IPS DF 4.7 (cell line): ENCODE measurements around the gene BRD8.
"Not testable (repeated sequence)": the region's sequence is repeated elsewhere in the genome, so short reads cannot be mapped to it uniquely, and the experiment has no call there.

Experiments used
- DNase-seq: peaks from one replicate; pipeline ENCODE4 v3.0.0-alpha.2; 2013; ENCODE audit warnings: low spot score; ENCODE audit errors: extremely low read depth

The BRD8 gene

DNA sequence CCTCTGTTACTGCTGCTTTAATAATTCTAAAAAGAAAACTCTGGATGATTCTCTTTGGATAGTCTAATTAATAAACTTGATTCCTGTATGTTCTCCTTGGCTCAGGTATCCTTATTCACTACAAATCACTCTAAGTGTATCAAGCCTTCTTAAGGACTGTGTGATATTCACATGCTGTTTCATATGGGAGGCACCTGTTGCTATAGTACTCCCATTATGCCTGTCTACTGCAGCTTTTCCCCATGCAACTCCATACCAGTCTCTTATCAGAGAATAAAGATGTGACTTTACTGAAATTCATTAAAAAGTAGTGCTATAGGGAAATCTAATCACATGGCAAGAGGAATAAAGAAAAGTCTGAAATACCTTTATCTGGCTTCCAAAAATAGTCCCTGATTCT lies 14.7 kb downstream of the BRD8 start:
- no peak for DNase-seq

DNA sequence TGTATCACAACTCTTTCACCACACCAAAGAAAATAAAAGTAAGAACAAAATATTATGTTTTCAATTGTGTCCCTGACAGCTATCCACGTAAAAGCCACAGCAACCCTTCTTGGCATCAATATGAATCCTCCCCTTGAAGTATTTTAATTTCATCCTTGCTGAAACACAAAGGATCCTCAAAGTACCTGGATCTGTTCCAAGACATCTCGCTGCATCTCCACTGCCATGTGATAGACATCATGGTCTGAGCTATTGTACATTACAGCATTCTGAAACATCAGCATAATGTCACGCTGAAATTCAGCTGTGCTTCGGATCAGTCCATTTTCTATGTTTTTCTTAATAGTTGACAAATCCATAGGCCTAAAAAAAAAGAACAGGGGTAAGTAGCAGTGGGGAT lies 17.7 kb downstream of the BRD8 start:
- no peak for DNase-seq

DNA sequence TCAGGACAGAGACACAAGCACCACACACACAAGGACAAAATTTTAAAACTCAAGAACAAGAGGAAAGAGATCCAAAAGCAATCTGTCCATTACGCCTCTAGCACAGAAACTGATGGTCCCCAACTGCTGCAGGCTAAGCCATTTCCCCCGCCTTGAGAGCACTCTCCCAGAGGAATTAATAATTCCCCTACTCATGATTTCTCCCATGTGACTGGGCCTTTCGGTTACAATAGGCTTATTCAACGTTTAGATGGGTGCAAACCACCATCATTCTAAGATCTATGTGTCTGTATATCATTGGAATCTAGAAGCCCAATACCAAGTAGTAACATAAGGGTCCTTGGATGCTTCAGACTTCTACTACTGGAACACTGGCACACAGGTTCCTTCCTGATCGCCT lies 18.8 kb downstream of the BRD8 start:
- no peak for DNase-seq

DNA sequence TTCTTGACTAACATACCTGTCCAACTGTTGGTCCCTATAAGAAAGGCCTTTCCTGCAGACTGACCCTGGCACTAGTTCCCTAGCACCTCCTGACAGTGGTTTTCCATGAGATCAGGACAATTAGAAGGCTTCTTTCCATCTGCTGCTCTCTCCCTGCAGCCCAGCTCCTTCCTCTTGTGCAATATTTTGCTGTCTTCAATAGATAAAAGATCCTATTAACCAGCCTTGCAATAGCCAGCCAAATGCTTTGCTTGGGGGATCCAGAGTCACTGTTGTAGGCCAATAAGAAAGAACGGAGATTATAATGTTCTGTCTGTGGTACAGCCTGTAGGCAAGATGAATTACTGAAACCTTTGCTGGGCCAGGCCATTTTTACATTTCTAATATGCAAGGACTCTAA lies 20.8 kb downstream of the BRD8 start:
- DNase-seq: no peak

DNA sequence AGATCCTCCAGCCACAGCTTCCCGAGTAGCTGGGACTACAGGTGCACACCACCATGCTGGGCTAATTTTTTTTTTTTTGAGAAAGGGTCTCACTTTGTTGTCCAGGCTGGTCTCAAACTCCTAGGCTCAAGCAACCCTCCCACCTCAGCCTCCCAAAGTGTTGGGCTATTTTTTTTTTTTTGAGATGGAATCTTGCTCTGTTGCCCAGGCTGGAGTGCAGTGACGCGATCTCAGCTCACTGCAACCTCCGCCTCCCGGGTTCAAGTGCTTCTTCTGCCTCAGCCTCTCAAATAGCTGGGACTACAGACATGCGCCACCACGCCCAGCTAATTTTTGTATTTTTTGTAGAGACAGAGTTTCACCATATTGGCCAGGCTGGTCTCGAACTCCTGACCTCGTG lies 22.5 kb downstream of the BRD8 start:
- not testable (repeated sequence) for DNase-seq

DNA sequence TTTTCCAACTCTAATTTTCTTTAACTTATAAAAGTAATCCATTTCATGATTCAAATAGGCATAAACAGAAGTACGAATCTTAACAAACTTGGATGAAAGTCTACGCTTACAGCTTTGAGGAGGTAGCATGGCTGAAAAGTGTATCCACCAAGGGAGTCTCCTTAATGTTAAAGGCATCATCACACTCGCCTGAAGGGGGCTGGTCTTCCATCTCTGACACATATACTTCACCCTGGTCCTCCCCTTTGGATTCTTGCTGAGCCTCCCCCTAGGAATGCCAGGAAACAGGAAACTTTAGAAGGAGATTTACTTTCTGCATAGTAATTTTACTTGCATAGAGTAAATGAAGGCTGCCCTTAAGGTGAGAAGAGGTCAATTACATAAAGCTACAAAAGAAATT lies 28.9 kb downstream of the BRD8 start:
- no peak for DNase-seq

DNA sequence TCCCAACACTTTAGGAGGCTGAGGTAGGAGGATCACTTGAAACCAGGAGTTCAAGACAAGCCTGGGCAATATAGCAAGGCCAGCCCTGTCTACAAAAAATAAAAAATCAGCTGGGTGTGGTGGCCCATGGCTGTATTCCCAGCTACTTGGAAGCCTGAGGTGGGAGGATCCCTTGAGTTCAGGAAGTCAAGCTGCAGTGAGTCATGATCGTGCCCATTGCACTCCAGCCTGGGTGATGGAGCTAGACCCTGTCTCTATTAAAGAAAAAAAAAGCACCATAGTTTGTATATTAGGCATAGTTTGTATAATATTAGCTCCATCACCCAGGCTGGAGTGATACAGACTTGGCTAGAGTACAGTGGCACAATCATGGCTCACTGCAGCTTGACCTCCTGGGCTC lies 29.6 kb downstream of the BRD8 start:
- no peak for DNase-seq

DNA sequence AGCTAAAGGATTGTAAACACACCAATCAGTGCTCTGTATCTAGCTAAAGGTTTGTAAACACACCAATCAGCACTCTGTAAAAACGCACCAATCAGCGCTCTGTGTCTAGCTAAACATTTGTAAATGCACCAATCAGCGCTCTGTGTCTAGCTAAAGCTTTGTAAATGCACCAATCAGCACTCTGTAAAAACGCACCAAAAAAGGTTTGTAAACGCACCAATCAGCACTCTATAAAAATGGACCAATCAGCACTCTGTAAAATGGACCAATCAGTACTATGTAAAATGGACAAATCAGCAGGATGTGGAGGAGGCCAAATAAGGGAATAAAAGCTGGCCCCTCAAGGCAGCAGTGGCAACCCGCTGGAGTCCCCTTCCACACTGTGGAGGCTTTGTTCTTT lies 34.9 kb downstream of the BRD8 start:
- DNase-seq: not testable (repeated sequence)

DNA sequence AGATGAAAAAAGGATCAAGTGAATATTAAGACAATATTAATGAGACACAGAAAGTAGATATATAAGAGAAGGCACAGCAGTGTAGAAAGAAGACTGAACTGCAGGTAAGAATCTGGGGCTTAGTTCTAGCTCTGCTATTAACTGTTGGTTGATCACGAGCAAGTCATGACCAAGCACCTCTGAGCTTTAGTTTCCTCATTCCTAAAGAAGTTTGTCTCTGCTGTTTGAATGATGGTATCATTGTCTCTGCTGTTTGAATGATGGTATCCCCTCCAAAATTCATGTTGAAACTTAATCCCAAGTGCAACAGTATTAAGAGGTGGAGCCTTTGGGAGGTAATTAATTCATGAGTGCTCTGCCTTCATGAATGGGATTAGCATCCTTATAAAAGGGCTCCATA lies 36.7 kb downstream of the BRD8 start:
- no peak for DNase-seq

DNA sequence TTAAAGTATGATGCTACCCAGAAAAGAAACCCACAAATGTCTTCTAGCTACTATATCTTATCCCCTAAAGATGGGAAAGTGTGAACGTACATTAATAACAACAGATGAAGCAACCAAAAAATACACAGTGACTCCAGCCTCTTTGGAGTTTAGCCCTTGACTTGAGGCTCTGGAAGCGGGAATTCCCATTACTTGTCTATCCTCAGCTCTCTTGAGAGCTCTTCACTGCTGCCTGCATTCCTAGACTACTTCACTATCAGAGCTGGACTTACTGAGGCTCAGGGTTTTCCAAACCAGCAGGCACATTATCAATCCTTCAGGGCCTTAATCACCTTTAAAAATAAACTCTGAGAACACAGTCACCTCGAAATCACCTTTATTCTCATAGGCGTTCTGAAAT lies 38.2 kb downstream of the BRD8 start:
- DNase-seq: no peak

DNA sequence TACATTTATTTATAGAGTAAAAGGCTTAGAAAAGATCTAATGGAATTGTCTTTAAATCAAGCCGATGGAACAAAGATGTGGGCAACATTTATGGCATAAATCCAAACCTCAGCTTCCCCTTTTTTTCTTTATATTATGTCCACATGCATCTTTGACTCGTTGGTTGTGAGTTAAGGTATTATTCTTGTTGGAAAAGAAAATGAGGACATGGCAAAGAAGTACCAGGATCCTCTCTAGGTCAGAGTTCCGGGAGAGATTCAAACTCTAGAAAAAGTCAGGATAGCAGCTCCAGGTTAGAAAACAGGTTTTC lies 38.7 kb downstream of the BRD8 start:
- DNase-seq: no peak

DNA sequence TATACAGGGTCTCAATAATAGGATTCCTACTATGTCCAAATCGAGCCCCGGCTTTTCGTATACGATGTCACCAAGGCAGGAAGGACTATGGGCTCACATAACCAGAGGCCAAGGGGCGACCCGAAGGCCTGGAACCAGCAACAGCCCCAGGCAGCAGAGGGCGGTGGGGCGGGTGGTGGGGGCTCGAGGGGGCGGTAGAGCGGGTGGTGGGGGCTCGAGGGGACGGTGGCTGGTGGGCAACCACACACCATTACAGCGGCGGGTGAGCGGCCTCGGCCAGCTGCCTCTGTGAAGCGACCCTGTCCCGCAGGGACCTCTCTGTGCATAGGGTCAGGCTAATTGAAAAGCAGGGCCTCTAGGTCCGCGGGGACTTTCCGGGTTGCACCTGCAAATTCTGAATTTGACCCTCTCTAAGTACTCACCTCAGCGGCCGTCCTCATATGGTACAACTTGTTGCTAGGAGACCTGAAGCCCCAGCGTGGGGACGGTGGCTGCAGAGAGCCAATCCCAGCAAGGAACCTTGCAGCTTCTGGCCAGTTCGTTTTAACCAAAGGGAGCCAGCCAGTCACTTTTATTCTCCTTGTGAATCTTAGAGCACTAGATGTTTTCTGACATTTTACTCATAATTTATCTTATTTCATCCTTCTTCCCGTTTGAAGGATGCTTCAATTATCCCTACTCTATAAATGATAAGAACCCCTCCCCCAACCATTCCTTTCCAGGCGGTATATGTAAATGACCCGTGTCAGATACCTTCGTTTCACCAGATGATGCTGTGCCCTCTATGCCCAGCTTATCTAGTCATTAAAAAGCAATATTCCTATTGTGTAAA lies 39.3 kb downstream of the BRD8 start, which contains the start of gene NME5:
NME5 (minus strand) TSS at position 480 of the 832 bp plus-strand sequence. CDS start 648 bp downstream, outside the sequence.
- peak; percentile 30 for DNase-seq

DNA sequence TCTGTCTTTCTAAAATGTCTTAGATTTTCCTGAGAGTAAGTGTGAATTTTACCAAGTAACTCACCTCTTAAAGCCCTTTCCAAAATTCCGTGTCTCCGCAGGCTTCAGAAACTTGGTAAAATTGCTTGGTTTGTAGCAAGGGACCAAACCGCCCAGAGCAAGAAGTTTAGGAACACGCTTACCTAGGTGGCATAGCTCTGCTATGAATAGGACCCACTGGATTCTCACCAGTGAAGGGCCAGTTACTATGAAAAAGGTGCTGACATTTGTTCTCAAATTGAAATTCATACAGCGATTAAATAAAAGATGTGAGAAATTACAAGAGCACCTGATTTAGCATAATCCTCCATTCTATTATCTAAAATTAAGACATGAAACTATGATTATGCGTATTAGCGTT lies 45.9 kb downstream of the BRD8 start:
- no peak for DNase-seq

DNA sequence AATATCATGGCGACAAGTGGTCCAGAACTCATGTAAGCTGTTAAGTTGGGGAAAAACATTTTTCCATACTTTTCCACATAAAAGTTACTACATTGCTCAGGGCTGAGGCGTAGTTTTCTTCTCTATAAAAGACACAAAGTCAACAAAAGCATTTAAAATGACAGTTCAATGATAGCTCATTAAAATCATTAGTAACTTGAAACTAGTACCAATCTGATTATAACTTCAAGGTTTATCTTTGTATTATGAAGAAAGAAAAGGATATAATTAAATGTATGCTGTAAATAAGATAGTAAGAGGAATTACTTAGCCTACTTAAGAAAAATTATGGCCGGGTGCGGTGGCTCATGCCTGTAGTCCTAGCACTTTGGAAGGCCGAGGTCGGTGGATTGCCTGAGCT lies 49.1 kb downstream of the BRD8 start:
- no peak for DNase-seq

DNA sequence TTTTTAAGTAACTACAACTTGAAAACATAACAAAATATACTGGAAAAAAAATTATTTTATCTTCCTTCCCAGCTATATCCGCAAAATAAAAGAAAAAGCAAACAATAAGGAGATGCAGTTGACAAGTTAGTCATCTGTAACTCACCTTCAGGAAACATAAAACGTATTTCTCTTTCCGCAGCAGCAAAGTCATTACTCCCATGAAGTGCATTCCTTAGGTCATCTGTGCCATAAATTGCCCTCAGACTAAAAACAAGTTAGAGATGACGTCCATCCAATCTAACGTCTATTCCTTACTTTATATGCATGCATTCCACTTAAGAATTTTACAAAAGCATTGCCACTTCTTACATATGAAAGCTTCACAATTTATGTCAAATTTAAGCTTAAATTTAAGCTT lies 50.1 kb downstream of the BRD8 start:
- DNase-seq: no peak

DNA sequence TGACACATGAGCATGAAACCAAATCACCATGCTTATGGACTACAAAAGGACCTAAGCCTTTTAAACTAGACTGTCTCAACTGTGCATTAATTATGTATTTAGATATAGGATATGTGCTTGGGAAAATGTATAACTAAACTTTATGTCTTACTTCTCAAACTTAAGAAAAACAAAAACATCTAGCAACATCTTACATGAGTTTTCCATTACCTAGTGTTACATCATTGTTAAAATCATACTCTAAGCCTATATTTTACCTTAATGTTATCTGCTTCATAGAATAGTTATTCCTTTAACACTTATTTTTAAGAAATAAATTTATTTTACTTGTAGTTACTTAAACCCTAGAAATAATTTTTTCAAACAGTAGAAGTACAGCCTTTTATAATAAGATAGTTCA lies 63.2 kb downstream of the BRD8 start:
- no peak for DNase-seq

DNA sequence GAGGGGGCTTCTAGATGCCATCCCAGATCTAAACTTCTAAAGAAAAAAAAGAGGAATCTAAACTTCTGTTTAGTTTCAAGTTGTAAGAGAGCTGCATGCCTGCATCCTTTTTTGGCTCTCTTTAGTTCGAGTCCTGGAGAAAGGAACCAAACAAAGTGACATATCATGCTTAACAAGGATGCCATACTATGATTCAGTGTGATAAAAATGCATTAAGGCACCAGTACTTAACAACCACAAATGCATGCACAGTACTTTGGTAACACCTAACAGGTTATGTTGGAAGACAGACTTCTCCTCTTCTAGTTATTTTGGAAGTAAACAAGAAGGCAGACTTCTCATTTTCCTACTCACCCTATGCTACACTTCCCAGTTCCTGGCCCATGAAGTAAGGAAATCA lies 66.5 kb downstream of the BRD8 start:
- DNase-seq: no peak

DNA sequence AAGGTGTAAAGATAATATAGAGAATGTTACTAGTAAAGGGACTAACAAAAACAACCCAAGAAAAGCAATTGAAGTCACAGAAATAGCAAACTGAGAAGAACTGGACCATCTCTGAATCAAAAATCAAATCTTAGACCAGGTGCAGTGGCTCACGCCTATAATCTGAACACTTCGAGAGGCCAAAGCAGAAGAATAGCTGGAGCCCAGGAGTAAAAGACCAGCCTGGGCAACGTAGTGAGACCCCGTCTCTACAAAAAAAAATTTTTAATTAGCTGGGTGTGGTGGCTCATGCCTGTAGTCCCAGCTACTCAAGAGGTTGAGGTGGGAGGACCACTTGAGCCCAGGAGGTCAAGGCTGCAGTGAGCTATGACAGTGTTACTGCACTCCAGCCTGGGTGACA lies 67.2 kb downstream of the BRD8 start:
- no peak for DNase-seq

DNA sequence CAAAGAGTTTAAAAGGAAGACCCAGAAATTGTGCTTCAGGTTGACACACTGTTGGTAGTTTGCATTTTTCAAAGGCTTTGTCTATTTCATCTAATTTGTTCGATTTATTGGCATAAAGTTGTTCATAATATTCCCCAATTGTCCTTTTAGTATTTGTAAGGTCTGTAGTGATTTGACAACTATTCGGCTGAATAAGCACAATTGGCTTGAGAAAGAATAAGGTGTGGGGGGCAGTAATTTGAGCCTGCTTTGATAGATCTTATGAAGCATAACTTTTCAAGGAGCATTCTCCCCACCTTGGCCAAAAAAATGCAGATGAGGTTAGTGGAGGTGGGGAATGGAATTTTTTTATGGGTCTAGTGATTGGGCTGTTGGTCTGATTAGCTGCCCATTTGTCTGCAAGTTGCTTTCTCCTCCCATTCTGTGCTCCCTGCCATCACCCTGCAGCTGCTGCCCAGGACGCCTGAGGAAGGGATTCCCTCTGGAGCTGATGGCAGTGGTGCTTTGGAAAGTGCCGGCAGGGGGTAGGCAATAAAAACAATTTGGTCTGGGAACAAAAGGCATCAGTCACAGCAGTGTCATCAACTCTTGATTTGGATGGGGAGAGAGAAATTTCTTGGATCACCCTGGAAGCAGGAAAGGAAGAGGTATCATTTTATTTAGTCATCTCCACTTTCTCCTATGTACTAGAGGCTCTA lies 68.0 kb downstream of the BRD8 start:
- no peak for DNase-seq

DNA sequence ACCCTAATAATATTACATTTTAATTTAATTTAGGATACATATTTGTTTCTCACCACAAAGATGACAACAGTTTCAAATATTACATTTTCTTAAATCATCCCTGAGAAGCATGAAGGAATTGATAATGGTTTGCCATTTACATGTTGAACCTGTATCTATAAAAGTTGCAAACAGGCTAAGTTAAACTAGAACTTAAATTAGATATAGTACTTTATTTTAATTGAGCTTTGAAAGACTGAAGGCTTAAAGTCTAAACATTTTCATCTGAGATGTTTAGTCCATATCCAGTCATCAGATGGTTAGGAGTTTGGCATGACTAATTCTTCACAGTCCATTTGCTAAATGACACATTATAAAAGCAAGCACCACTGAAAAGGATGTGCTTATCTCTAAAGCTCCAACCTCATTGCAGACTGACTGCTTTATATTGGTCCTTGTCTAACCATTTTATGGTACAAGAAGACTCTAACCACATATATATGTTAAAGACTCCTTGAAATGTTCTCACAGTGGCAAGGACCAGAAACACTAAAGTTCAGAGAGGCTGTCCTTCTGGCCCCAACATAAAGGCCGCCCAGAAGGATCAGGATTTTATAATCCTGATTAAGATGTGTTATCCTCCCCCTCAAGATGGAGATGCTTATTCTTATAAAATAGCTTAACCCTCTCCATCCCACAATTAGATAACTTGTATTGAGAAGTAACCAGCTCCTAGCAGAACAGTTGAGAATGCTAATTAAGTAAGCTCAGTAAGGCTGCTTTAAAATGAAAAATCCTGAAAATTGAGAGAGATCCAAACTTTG lies 68.8 kb downstream of the BRD8 start:
- DNase-seq: no peak

DNA sequence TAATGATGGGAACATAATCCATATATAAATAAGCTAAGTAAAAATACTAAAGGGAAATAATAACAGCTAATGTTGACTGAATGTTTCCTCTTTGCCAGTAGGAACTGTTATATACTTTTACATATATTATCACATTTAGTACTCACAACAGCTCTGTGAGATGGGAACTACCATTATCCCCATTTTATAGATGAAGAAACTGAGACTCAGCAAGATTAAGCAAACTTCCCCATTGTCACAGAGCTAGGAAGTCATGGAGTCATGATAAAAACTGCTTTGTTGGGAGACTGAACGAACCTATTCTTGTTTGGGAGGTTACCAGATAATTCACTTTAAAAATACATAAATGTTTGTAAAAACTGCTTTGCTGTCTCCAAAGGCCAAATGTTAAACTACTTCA lies 71.2 kb downstream of the BRD8 start:
- no peak for DNase-seq

DNA sequence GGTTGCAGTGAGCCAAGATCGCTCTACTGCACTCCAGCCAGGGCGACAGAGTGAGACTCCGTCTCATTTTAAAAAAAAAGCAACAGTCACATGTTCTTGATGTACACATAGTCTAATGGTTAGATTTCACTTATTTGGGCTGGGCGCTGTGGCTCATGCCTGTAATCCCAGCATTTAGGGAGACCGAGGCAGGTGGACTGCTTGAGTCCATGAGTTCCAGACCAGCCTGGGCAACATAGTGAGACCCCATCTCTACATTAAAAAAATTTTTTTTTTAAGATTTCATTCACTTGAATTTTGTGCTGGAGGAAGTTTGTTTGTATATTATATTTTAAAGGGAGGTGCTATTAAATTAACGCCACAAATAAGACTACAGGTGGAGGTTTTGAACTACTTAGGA lies 72.7 kb downstream of the BRD8 start:
- DNase-seq: no peak

DNA sequence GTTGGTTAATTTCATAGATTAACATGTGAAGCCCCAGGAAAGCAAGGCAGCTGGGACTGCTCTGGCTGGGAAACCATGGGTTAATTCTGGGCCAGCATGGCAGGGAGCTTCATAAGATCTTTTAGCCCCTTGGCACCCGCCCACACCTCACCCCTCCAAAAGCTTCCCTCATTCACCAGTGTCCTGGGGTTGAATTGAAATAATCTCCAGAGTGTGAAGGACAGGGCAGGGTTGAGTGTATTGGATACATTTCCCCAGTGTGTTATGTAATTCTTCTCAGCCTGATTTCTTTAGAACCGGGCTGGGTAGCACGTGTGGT lies 75.2 kb downstream of the BRD8 start:
- DNase-seq: no peak
